Erythroblast (primary cell): Measurements from ENCODE around the gene ZDHHC11.
A peak's percentile ranks its signal among the peaks of the same experiment; 100 is the strongest.

Experiments used
- DNase-seq, 2 experiments: peaks; one replicate each; lab custom pipeline; 2025; lab: John Stamatoyannopoulos, UW
- GATA1 ChIP-seq: IDR thresholded peaks from 2 replicates; pipeline ENCODE4 v1.6.1; 2011; ENCODE audit warnings: low read depth, mild to moderate bottlenecking, control low read depth, low read length, moderate library complexity
- POLR2A ChIP-seq: IDR thresholded peaks from 2 replicates; pipeline ENCODE4 v1.6.1; 2011; ENCODE audit warnings: mild to moderate bottlenecking, low read length

Gene ZDHHC11, protein sequence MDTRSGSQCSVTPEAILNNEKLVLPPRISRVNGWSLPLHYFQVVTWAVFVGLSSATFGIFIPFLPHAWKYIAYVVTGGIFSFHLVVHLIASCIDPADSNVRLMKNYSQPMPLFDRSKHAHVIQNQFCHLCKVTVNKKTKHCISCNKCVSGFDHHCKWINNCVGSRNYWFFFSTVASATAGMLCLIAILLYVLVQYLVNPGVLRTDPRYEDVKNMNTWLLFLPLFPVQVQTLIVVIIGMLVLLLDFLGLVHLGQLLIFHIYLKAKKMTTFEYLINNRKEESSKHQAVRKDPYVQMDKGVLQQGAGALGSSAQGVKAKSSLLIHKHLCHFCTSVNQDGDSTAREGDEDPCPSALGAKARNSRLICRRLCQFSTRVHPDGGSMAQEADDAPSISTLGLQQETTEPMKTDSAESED

DNA sequence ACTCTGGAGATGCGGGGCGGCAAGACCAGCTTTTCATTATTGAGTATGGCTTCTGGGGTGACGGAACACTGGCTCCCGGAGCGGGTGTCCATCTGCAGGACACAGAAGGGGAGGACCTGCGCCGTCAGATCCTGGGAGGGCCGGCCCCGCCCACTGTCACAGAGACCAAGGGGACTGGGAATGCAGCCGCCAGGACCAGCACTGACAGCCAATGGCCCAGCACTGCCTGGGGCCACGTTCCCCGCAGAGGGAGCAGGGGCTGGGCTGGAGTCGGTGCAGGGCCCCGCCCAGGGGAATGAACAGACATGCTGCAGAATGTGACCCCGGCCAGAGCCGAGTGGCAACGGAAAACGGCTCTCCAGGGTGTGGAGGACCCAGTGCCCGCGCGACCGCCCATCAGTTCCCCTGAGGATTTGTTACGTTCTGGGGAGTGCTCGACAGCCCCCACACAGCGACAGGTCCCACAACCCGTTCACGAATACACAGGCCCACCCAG is at the start of gene ZDHHC11:
Gene ZDHHC11, minus strand, starts transcription at position 476 of the 496 bp plus-strand sequence. Its CDS starts 384 bp downstream, at position 92.
- DNase-seq = no peak
- no peak for TF ChIP-seq POLR2A
- no peak for TF ChIP-seq GATA1

- no peak for DNase-seq
Observed at GRCh38 chr5:893711-894110, 42.9 kb upstream of the ZDHHC11 start.

GRCh38 chr5:893137-893506 is 42.3 kb upstream of the ZDHHC11 start:
- TF ChIP-seq POLR2A = no peak
- TF ChIP-seq GATA1 = no peak
- DNase-seq = peak; percentile 46 to 62

More at GRCh38 chr5:893711-894110, 42.9 kb upstream of the ZDHHC11 start:
- TF ChIP-seq GATA1 = no peak
- no peak for TF ChIP-seq POLR2A

GRCh38 chr5:892394-893136 is 41.8 kb upstream of the ZDHHC11 start, which contains the start of the genes BRD9 and TRIP13:
TSS of gene BRD9 (minus strand) at chr5:892801. CDS start at chr5:892657, 144 bp downstream.
TSS of gene TRIP13 (plus strand) at chr5:892884. CDS start at chr5:892999, 115 bp downstream.
- TF ChIP-seq POLR2A (peak; percentile 76), GATA1 (no peak)
- peak; percentile 91 to 94 for DNase-seq

DNA sequence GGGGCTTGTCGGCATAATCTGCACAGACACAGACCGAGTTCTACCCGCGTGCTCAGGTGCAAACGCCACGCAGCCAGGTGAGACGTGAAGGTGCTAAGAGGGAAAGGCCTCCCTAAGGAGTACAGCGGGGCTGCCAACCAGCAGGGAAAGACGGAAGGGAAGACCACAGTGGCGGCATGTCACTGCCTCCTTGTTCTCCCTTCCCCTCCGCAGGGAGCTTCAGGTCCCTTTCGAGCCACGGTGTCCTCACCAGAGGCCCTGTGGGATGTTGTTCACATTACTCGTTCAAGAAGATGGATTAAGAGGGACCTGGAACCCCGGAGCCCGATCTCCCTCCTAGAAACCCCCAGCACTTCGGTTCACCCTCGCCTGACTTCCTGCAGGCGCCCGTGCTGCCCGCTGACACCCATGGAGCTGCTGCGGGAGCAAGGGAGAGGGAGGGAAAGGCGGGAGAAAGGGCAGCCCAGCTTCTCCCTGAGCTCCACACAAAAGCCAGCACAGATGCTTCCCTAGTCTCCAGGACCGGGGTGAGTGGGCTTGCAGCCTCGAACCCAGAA is 41.1 kb upstream of the ZDHHC11 start:
- DNase-seq = peak; percentile 42 to 60
- TF ChIP-seq GATA1 (no peak), POLR2A (no peak)

DNA sequence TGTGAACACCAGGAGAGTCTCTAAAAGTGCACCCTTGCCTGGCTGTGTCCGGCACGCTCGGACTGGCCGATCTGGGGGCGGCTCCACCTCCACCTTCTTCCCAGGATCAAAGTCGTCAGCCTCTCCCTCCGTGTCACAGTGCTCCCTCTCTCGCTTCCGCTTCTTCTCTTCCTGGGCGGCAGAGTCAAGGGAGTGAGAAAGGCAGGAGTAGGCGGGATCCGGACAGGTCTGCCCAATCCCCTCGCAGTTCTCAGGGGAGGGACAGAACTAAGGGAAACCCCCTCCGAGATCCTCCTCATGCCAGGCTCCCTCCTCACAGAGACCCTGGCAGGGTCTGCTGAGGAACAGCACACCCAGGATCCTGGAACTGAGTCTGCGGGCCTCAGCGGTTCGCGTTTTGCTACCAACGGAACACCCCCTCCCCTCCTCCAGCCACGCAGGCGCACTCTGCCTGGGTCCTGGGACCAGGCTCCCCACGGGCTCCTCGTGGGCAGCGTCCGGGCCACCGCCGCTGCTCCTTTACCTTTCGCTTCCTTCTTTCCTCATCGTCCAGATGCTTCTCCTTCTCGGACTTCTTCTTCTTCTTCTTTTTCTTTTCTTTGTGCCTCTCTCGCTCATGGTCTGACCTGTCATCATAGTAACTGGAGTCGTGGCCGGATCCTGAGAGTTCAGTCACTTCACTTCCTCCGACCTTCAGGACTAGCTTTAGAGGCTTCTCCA is 40.5 kb upstream of the ZDHHC11 start:
- TF ChIP-seq GATA1 (no peak), POLR2A (no peak)
- DNase-seq = no peak

GRCh38 chr5:889075-889710 is 38.4 kb upstream of the ZDHHC11 start:
- TF ChIP-seq POLR2A = no peak
- no peak for TF ChIP-seq GATA1
- no peak for DNase-seq

GRCh38 chr5:888638-889035 is 37.9 kb upstream of the ZDHHC11 start:
- DNase-seq = no peak
- no peak for TF ChIP-seq GATA1
- no peak for TF ChIP-seq POLR2A

DNA sequence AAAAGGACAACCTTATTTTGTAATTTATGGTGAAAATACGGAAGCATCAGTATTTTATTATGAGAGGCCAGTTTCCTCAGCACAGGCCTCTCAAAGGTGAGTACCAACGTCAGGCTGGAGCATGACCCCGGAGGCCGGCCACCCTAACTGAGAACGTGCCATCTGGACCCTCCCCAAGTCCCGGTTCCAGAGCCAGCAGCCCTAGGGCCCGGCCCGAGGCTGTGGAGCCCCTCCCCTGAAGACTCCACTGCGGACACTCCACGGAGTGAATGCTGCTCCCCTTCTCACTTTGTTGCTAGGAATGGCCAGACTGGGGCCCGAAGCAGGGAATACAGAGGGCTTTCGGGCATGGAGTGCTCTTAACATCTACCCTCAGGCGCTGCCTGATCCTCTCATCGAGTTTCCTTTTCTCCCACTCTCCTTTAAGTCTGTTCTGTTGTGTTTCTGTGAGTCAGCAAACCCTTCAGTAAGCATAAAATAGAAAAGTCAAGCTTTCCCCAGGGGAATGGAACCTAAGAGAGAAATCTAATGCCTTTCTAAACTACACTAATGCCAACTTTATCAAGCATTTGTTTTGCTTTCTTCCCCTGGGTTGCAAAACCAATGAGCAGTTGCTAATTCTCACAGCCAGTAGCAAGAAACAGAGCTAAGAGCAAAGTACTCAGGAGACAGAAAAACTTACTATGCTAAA is 37.3 kb upstream of the ZDHHC11 start:
- TF ChIP-seq POLR2A = no peak
- no peak for TF ChIP-seq GATA1
- no peak for DNase-seq

DNA sequence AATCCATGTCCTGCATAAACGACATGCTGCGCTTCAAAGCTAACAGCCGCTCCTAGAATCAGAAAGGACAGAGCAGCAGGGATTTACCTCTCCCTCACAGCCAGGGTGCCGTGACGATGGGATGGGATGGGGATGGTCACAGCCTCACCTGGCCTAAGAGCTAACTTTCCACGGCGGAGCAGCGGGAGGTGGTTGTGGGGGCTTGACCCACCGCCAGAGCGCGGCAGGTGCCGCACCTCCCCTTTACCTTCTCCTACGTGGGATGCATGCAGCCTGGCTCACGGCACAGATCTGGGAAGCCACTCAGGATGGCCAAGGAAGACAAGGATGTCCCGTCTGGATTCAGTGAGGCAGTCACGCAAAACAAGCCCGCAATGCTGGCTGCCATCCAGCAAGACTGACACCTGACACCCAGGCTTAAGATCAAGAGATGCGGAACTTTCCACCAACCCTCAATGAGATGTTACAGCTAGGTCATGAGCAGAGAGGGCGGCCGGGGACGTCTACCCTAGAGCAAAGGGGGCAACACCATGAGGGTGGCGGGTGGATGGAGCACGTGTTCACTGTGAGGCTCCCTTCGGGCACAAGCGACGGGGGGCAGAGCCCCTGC is 36.0 kb upstream of the ZDHHC11 start:
- TF ChIP-seq POLR2A = no peak
- no peak for TF ChIP-seq GATA1
- DNase-seq = no peak

DNA sequence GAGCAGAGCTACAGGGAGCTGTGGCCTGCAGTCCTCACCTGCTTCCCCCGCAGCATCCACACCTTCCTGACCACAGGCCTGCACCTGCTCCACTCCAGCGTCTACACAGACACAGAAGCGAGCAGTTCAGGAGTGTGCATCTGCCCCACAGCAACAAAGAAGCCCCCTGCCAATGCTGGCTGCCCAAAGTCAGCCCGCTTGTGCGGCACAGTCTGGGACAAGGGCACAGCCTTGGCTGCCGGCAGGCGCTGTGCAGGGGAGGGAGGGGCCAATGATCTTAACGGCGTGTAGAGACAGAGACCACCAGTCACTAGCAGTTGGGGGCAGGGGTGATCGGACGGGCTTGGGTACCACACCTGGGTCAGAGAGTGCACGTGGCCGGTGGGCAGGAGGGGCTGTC is 35.2 kb upstream of the ZDHHC11 start:
- DNase-seq = no peak
- TF ChIP-seq POLR2A (no peak), GATA1 (no peak)

GRCh38 chr5:885529-885928 is 34.7 kb upstream of the ZDHHC11 start:
- DNase-seq = peak in 1 of 2 experiments; percentile 25
- no peak for TF ChIP-seq POLR2A

GRCh38 chr5:885127-885442 is 34.3 kb upstream of the ZDHHC11 start:
- TF ChIP-seq GATA1 (no peak), POLR2A (no peak)
- no peak for DNase-seq
